Stimulated activated CD4-positive, alpha-beta T cell treated with anti-CD3 and anti-CD28 coated beads, Interleukin-4, amount 100 ng/mL, for 1 hour (primary cell): ENCODE measurements around the gene COA1.
"Not testable (repeated sequence)": the region's sequence is repeated elsewhere in the genome, so short reads cannot be mapped to it uniquely, and the experiment has no call there.

ENCODE experiments used
- DNase-seq: peaks from one replicate; pipeline ENCODE4 v3.0.0-alpha.2; 2020

COA1 gene

GRCh38 chr7:43687866-43688265 lies 41.5 kb downstream of the COA1 start:
- DNase-seq, result not testable (repeated sequence)

GRCh38 chr7:43686991-43687390 lies 42.3 kb downstream of the COA1 start:
- DNase-seq, result no peak

GRCh38 chr7:43680736-43681135 lies 48.6 kb downstream of the COA1 start:
- no peak for DNase-seq

GRCh38 chr7:43679210-43680068 lies 49.9 kb downstream of the COA1 start:
- no peak for DNase-seq

- DNase-seq, result no peak
Measured at GRCh38 chr7:43678315-43678714, 51.0 kb downstream of the COA1 start.

GRCh38 chr7:43677864-43678263 lies 51.5 kb downstream of the COA1 start:
- DNase-seq, result no peak

- no peak for DNase-seq
Measured at GRCh38 chr7:43674559-43675436, 54.5 kb downstream of the COA1 start.

- DNase-seq, result not testable (repeated sequence)
Measured at GRCh38 chr7:43673243-43673976, 55.9 kb downstream of the COA1 start.

GRCh38 chr7:43671521-43671920 lies 57.8 kb downstream of the COA1 start:
- no peak for DNase-seq

- peak; percentile 69 for DNase-seq
Measured at GRCh38 chr7:43669286-43670081, 59.8 kb downstream of the COA1 start.

- no peak for DNase-seq
Measured at GRCh38 chr7:43668035-43668434, 61.3 kb downstream of the COA1 start.

- no peak for DNase-seq
Measured at GRCh38 chr7:43666938-43667337, 62.4 kb downstream of the COA1 start.

- DNase-seq, result no peak
Measured at GRCh38 chr7:43664681-43665080, 64.6 kb downstream of the COA1 start.

GRCh38 chr7:43660141-43660540 lies 69.2 kb downstream of the COA1 start:
- DNase-seq, result no peak

GRCh38 chr7:43659549-43659896 lies 69.8 kb downstream of the COA1 start:
- no peak for DNase-seq

GRCh38 chr7:43658718-43659548 lies 70.4 kb downstream of the COA1 start:
- peak; percentile 46 for DNase-seq

- no peak for DNase-seq
Measured at GRCh38 chr7:43656997-43657396, 72.3 kb downstream of the COA1 start.

- DNase-seq, result no peak
Measured at GRCh38 chr7:43655584-43655983, 73.7 kb downstream of the COA1 start.

- DNase-seq, result no peak
Measured at GRCh38 chr7:43653891-43654504, 75.3 kb downstream of the COA1 start.

- DNase-seq, result no peak
Measured at GRCh38 chr7:43653466-43653865, 75.9 kb downstream of the COA1 start.

GRCh38 chr7:43652364-43652763 lies 77.0 kb downstream of the COA1 start:
- DNase-seq, result no peak
